Stimulated activated CD4-positive, alpha-beta T cell treated with anti-CD3 and anti-CD28 coated beads, Interleukin-15, amount 100 ng/mL, for 1 hour (primary cell): ENCODE results near the gene YAP1.

Source experiments
- DNase-seq, 2 donors: peaks; one replicate each; pipeline ENCODE4 v3.0.0-alpha.2; 2020; ENCODE audit warnings: low read depth in 1 of 2, low spot score in 1 of 2

The YAP1 gene

GRCh38 chr11:102157219-102157618 is 47.0 kb downstream of the YAP1 start:
- DNase-seq, result no peak

GRCh38 chr11:102158164-102158735 is 48.0 kb downstream of the YAP1 start:
- no peak for DNase-seq

GRCh38 chr11:102163368-102163767 is 53.1 kb downstream of the YAP1 start:
- DNase-seq, result no peak

- no peak for DNase-seq
These were observed 56.2 kb downstream of the YAP1 start for GRCh38 chr11:102166175-102167064.

- no peak for DNase-seq
These were observed 58.2 kb downstream of the YAP1 start for GRCh38 chr11:102168481-102168880.

- DNase-seq, result no peak
These were observed 60.9 kb downstream of the YAP1 start for GRCh38 chr11:102171101-102171500.

- no peak for DNase-seq
These were observed 62.0 kb downstream of the YAP1 start for GRCh38 chr11:102172127-102172848.

- DNase-seq, result no peak
These were observed 66.9 kb downstream of the YAP1 start for GRCh38 chr11:102177126-102177525.

GRCh38 chr11:102177974-102178631 is 67.9 kb downstream of the YAP1 start:
- no peak for DNase-seq

- DNase-seq, result no peak
These were observed 69.1 kb downstream of the YAP1 start for GRCh38 chr11:102179371-102179770.

- DNase-seq, result no peak
These were observed 74.2 kb downstream of the YAP1 start for GRCh38 chr11:102184269-102184987.

- DNase-seq, result no peak
These were observed 76.4 kb downstream of the YAP1 start for GRCh38 chr11:102186551-102187191.

- DNase-seq, result no peak
These were observed 77.3 kb downstream of the YAP1 start for GRCh38 chr11:102187416-102188151.

GRCh38 chr11:102188488-102188887 is 78.2 kb downstream of the YAP1 start:
- no peak for DNase-seq

GRCh38 chr11:102191832-102192231 is 81.6 kb downstream of the YAP1 start:
- DNase-seq, result no peak

GRCh38 chr11:102192349-102193066 is 82.3 kb downstream of the YAP1 start:
- DNase-seq, result no peak

- DNase-seq, result no peak
These were observed 84.0 kb downstream of the YAP1 start for GRCh38 chr11:102194257-102194656.

- no peak for DNase-seq
These were observed 84.7 kb downstream of the YAP1 start for GRCh38 chr11:102194990-102195389.

GRCh38 chr11:102196351-102196750 is 86.1 kb downstream of the YAP1 start:
- no peak for DNase-seq
